GM23338 (cell line): ENCODE data around the gene ADAT3.

Source experiments
- CREB1 ChIP-seq: fragments of 250-450 bp; sonication (Bioruptor Pico); IDR thresholded peaks from 2 replicates; pipeline ENCODE4 v1.5.0; 2020; ENCODE audit warnings: low read depth, mild to moderate bottlenecking, moderate library complexity
- EZH2 ChIP-seq: fragments of 200-600 bp; sonication (generic); IDR thresholded peaks from one replicate; pipeline ENCODE4 v1.8.0; 2017; ENCODE audit warnings: antibody characterized with exemption, mild to moderate bottlenecking, low read depth; ENCODE audit not compliant: unreplicated experiment
- EZH2phosphoT487 ChIP-seq: fragments of 200-600 bp; sonication (generic); IDR thresholded peaks from one replicate; pipeline ENCODE4 v1.8.1; 2018; ENCODE audit warnings: antibody characterized with exemption; ENCODE audit not compliant: unreplicated experiment
- POLR2AphosphoS5 ChIP-seq: IDR thresholded peaks from 2 replicates; pipeline ENCODE4 v1.6.1; 2016; ENCODE audit warnings: antibody characterized with exemption, low read depth
- TF ChIP-seq, protein P1 (sequence below): IDR thresholded peaks from 2 replicates; pipeline ENCODE4 v1.6.1; 2016; ENCODE audit warnings: antibody characterized with exemption
- TF ChIP-seq, protein P2 (sequence below), 2 experiments: fragments of 200-600 bp in 1 of 2; sonication (generic) in 1 of 2; conservative IDR thresholded peaks; 2 replicates each; pipeline versions ENCODE4 v1.5.1 to v1.6.1; 2016 to 2017; ENCODE audit warnings: antibody characterized with exemption in 2 of 2, low read depth in 2 of 2, mild to moderate bottlenecking in 2 of 2, moderate library complexity in 1 of 2
- TF ChIP-seq, protein P3 (sequence below): IDR thresholded peaks from one replicate; pipeline ENCODE4 v1.6.1; 2018; ENCODE audit warnings: antibody characterized with exemption; ENCODE audit not compliant: unreplicated experiment

DNA sequence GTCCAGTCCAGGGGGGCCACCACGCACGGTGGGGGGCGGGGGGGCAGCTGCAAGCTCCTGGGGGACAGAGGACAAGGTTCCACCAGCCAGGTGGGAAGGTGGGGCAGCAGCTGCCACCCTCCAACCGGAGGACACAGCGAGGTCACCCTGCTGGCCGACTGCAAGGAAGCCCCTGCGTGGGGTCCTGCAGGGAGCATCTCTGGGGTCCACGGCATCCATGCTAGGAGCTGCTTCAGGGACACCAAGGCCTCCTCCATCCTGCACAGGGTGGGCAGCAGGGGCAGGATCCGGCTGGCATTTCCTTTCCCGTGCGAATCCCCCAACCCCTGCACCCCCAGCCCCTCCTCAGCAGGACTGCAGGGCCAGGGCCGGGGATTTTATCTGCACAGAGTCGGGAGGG is 33.6 kb upstream of the ADAT3 start:
- TF ChIP-seq POLR2AphosphoS5 (no peak), EZH2 (no peak), EZH2phosphoT487 (no peak), CREB1 (CRISPR knock-in tag) (no peak)
- TF ChIP-seq, protein P1, sequence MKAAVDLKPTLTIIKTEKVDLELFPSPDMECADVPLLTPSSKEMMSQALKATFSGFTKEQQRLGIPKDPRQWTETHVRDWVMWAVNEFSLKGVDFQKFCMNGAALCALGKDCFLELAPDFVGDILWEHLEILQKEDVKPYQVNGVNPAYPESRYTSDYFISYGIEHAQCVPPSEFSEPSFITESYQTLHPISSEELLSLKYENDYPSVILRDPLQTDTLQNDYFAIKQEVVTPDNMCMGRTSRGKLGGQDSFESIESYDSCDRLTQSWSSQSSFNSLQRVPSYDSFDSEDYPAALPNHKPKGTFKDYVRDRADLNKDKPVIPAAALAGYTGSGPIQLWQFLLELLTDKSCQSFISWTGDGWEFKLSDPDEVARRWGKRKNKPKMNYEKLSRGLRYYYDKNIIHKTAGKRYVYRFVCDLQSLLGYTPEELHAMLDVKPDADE = no peak
- TF ChIP-seq, protein P2, sequence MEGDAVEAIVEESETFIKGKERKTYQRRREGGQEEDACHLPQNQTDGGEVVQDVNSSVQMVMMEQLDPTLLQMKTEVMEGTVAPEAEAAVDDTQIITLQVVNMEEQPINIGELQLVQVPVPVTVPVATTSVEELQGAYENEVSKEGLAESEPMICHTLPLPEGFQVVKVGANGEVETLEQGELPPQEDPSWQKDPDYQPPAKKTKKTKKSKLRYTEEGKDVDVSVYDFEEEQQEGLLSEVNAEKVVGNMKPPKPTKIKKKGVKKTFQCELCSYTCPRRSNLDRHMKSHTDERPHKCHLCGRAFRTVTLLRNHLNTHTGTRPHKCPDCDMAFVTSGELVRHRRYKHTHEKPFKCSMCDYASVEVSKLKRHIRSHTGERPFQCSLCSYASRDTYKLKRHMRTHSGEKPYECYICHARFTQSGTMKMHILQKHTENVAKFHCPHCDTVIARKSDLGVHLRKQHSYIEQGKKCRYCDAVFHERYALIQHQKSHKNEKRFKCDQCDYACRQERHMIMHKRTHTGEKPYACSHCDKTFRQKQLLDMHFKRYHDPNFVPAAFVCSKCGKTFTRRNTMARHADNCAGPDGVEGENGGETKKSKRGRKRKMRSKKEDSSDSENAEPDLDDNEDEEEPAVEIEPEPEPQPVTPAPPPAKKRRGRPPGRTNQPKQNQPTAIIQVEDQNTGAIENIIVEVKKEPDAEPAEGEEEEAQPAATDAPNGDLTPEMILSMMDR (conservative IDR thresholded peaks at IDR 0.05; ENCODE audit: low read depth in 2 of 2) = no peak
- TF ChIP-seq, protein P3, sequence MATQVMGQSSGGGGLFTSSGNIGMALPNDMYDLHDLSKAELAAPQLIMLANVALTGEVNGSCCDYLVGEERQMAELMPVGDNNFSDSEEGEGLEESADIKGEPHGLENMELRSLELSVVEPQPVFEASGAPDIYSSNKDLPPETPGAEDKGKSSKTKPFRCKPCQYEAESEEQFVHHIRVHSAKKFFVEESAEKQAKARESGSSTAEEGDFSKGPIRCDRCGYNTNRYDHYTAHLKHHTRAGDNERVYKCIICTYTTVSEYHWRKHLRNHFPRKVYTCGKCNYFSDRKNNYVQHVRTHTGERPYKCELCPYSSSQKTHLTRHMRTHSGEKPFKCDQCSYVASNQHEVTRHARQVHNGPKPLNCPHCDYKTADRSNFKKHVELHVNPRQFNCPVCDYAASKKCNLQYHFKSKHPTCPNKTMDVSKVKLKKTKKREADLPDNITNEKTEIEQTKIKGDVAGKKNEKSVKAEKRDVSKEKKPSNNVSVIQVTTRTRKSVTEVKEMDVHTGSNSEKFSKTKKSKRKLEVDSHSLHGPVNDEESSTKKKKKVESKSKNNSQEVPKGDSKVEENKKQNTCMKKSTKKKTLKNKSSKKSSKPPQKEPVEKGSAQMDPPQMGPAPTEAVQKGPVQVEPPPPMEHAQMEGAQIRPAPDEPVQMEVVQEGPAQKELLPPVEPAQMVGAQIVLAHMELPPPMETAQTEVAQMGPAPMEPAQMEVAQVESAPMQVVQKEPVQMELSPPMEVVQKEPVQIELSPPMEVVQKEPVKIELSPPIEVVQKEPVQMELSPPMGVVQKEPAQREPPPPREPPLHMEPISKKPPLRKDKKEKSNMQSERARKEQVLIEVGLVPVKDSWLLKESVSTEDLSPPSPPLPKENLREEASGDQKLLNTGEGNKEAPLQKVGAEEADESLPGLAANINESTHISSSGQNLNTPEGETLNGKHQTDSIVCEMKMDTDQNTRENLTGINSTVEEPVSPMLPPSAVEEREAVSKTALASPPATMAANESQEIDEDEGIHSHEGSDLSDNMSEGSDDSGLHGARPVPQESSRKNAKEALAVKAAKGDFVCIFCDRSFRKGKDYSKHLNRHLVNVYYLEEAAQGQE = no peak
